GM11168 (cell line): ENCODE data around the gene CASKIN2.

Experiments
- in situ Hi-C: fragments of 300-500 bp; cut with MboI; formaldehyde crosslinking; loops from one replicate; pipeline ENCODE4 v1.12.0; 2022; ENCODE audit warnings: low sequenced_read_pairs; ENCODE audit not compliant: unreplicated experiment

The CASKIN2 gene

GRCh38 chr17:75508931-75509361, 6.4 kb downstream of the CASKIN2 start:
- in situ Hi-C loops = no loop called here

GRCh38 chr17:75507733-75508719, 7.3 kb downstream of the CASKIN2 start:
- in situ Hi-C loops = no loop called here

- in situ Hi-C loops = no loop called here
Measured at GRCh38 chr17:75506888-75507287, 8.4 kb downstream of the CASKIN2 start.

- in situ Hi-C loops = no loop called here
Measured at GRCh38 chr17:75506134-75506533, 9.2 kb downstream of the CASKIN2 start.

GRCh38 chr17:75505640-75506039, 9.7 kb downstream of the CASKIN2 start:
- in situ Hi-C loops = no loop called here

GRCh38 chr17:75505152-75505409, 10.3 kb downstream of the CASKIN2 start:
- in situ Hi-C loops = no loop called here

- in situ Hi-C loops = no loop called here
Measured at GRCh38 chr17:75504347-75505151, 10.8 kb downstream of the CASKIN2 start.

GRCh38 chr17:75503976-75504346, 11.4 kb downstream of the CASKIN2 start:
- in situ Hi-C loops = no loop called here

- in situ Hi-C loops = no loop called here
Measured at GRCh38 chr17:75503337-75503950, 11.9 kb downstream of the CASKIN2 start.

- in situ Hi-C loops = no loop called here
Measured at GRCh38 chr17:75502721-75503329, 12.5 kb downstream of the CASKIN2 start.

GRCh38 chr17:75502072-75502720, 13.1 kb downstream of the CASKIN2 start:
- in situ Hi-C loops = no loop called here

GRCh38 chr17:75501378-75502071, 13.8 kb downstream of the CASKIN2 start:
- in situ Hi-C loops = no loop called here

GRCh38 chr17:75500419-75501216, 14.7 kb downstream of the CASKIN2 start:
- in situ Hi-C loops = no loop called here

GRCh38 chr17:75499313-75500022, 15.9 kb downstream of the CASKIN2 start:
- in situ Hi-C loops = loop anchor here (10.0 kb wide), 1 partner anchor 75 kb away; no protein-coding TSS in a partner anchor

- in situ Hi-C loops = loop anchor here (10.0 kb wide), 1 partner anchor 74 kb away; no protein-coding TSS in a partner anchor
Measured at GRCh38 chr17:75498726-75499213, 16.6 kb downstream of the CASKIN2 start.

GRCh38 chr17:75498039-75498725, 17.2 kb downstream of the CASKIN2 start:
- in situ Hi-C loops = loop anchor here (10.0 kb wide), 1 partner anchor 73 kb away; no protein-coding TSS in a partner anchor

GRCh38 chr17:75496005-75496404, 19.3 kb downstream of the CASKIN2 start:
- in situ Hi-C loops = loop anchor here (10.0 kb wide), 1 partner anchor 71 kb away; no protein-coding TSS in a partner anchor
